Measurements from ENCODE around the gene HTR3B.
"Not testable (repeated sequence)": the region's sequence is repeated elsewhere in the genome, so short reads cannot be mapped to it uniquely, and the experiment has no call there.

HTR3B gene

GRCh38 chr11:113895367-113896155, 9.0 kb upstream of the HTR3B start:
- H3K27me3 ChIP-seq (ENCODE audit: control insufficient read depth, insufficient read depth, low read length), result no peaks in the 10 kb centered on the region
- no peak overlapping the region for H3K27ac ChIP-seq (ENCODE audit: low read depth, low read length)
- H3K9ac ChIP-seq (ENCODE audit: low read length), result no peak overlapping the region
- H3K4me3 ChIP-seq (ENCODE audit: low read length), result no peak overlapping the region
- H3K4me1 ChIP-seq (ENCODE audit: control insufficient read depth, insufficient read depth, low read length), result no peaks in the 10 kb centered on the region
- no peaks in the 10 kb centered on the region for H3K36me3 ChIP-seq (ENCODE audit: control insufficient read depth, insufficient read depth, low read length)

DNA sequence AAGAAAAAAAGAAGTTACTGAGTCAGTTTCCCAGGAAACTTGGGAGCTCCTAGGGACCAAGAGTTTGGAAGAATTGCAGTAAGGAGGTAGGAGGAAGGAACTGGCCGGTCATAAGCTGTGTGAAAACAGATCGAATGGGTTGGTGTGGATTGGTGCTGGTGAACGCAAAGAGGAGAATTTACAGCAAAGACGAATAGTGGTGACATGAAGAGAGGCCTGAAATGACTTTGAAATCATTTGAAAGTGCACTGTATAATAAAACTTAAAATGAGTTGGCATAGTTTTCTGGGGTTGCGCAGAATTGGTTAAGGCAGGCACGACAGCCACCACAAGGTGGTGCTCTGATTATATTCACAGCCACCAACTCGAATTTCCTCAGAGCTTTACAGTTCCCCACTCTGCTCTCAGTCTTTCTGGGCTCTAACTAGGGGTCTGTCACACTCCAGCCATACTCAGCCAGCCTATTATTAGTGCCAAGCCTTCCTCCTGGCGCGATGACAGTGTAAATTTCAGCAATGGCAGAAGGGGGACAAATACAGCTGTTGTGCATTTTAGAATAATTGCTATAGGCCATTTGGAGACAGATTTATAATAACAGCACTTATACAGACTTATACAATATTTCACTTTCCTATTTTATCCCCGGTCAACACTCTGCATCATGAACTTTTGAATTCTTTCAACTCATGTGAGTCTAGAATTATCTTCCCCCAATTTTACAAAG, 8.3 kb upstream of the HTR3B start:
- Histone ChIP-seq H3K4me3 (ENCODE audit: low read length) (no peak overlapping the region), H3K4me1 (ENCODE audit: control insufficient read depth, insufficient read depth, low read length) (no peaks in the 10 kb centered on the region), H3K27ac (ENCODE audit: low read depth, low read length) (no peak overlapping the region), H3K27me3 (ENCODE audit: control insufficient read depth, insufficient read depth, low read length) (no peaks in the 10 kb centered on the region), H3K36me3 (ENCODE audit: control insufficient read depth, insufficient read depth, low read length) (no peaks in the 10 kb centered on the region), H3K9ac (ENCODE audit: low read length) (no peak overlapping the region)

GRCh38 chr11:113901141-113901540, 3.5 kb upstream of the HTR3B start:
- no peak overlapping the region for H3K4me3 ChIP-seq (ENCODE audit: low read length)
- peaks cover under 1% of the 10 kb centered on the region for H3K4me1 ChIP-seq (ENCODE audit: control insufficient read depth, insufficient read depth, low read length)
- no peaks in the 10 kb centered on the region for H3K27me3 ChIP-seq (ENCODE audit: control insufficient read depth, insufficient read depth, low read length)
- no peak overlapping the region for H3K27ac ChIP-seq (ENCODE audit: low read depth, low read length)
- H3K36me3 ChIP-seq (ENCODE audit: control insufficient read depth, insufficient read depth, low read length), result no peaks in the 10 kb centered on the region
- H3K9ac ChIP-seq (ENCODE audit: low read length), result no peak overlapping the region

DNA sequence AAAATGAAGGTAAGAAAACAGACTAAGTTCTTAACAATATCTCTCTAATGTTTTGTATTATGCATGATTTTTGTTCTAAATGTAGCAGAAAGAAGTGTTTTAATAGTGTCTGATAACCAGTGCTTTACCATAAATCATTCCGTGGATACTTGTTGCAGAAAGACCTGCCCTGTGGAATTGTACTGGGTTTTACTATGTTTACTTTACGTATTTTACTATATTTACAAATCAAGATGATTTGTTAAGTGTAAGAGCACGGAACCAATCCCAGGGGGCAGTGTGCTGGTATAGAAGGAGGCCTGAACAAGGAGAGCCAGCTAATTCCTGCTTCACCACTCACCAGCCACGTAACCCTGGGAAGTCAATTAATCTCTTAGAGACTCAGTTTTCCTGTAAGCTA, 1.4 kb downstream of the HTR3B start:
- Histone ChIP-seq H3K27ac (ENCODE audit: low read depth, low read length) (no peak overlapping the region), H3K4me3 (ENCODE audit: low read length) (no peak overlapping the region), H3K9ac (ENCODE audit: low read length) (no peak overlapping the region), H3K4me1 (ENCODE audit: control insufficient read depth, insufficient read depth, low read length) (peaks cover 5% of the 10 kb centered on the region), H3K36me3 (ENCODE audit: control insufficient read depth, insufficient read depth, low read length) (no peaks in the 10 kb centered on the region), H3K27me3 (ENCODE audit: control insufficient read depth, insufficient read depth, low read length) (no peaks in the 10 kb centered on the region)

DNA sequence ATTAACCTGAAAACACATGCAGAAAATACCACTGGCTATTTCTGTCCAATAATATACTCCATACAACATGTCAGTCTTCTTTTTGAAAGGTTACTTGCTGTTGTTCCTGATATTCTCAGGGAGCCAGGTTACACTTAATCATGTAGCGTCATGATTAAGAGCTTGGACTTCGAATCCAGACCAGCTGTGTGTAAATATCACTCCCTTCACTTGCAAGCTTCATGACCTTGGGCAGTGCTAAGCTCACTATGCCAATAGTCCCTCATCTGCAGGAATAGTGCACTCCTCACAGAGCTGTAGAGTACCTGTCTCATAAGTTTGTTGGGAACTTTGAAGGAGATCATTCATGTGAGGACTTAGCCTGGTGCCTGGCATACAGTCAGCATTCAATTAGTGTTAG, 1.9 kb downstream of the HTR3B start:
- Histone ChIP-seq H3K9ac (ENCODE audit: low read length) (no peak overlapping the region), H3K36me3 (ENCODE audit: control insufficient read depth, insufficient read depth, low read length) (no peaks in the 10 kb centered on the region), H3K27ac (ENCODE audit: low read depth, low read length) (no peak overlapping the region), H3K4me1 (ENCODE audit: control insufficient read depth, insufficient read depth, low read length) (peaks cover 5% of the 10 kb centered on the region), H3K27me3 (ENCODE audit: control insufficient read depth, insufficient read depth, low read length) (no peaks in the 10 kb centered on the region), H3K4me3 (ENCODE audit: low read length) (no peak overlapping the region)

DNA sequence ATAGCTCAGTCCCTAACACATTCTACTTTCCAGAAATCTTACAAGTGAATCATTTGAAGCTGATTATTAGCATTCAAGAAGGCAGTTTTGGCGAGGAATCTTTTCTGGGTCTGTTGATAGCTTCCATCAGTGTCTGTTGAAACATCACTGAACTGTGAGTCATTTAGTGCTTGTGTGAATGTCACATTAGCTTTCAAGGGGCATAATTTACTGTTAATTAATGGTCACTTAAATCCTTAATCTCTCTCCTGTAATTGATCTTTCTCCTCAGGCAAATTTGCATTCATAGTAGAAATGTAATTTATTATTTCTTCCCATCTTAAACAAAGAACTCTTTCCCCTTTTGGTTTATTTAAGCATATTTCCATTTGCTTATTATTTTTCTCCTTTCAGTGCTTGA, 2.6 kb downstream of the HTR3B start:
- no peak overlapping the region for H3K9ac ChIP-seq (ENCODE audit: low read length)
- no peaks in the 10 kb centered on the region for H3K36me3 ChIP-seq (ENCODE audit: control insufficient read depth, insufficient read depth, low read length)
- no peaks in the 10 kb centered on the region for H3K27me3 ChIP-seq (ENCODE audit: control insufficient read depth, insufficient read depth, low read length)
- no peak overlapping the region for H3K4me3 ChIP-seq (ENCODE audit: low read length)
- H3K4me1 ChIP-seq (ENCODE audit: control insufficient read depth, insufficient read depth, low read length), result peaks cover 5% of the 10 kb centered on the region
- H3K27ac ChIP-seq (ENCODE audit: low read depth, low read length), result no peak overlapping the region

GRCh38 chr11:113907681-113908080, 3.1 kb downstream of the HTR3B start:
- Histone ChIP-seq H3K9ac (ENCODE audit: low read length) (no peak overlapping the region), H3K27ac (ENCODE audit: low read depth, low read length) (no peak overlapping the region), H3K27me3 (ENCODE audit: control insufficient read depth, insufficient read depth, low read length) (no peaks in the 10 kb centered on the region), H3K4me1 (ENCODE audit: control insufficient read depth, insufficient read depth, low read length) (peaks cover 5% of the 10 kb centered on the region), H3K4me3 (ENCODE audit: low read length) (no peak overlapping the region), H3K36me3 (ENCODE audit: control insufficient read depth, insufficient read depth, low read length) (no peaks in the 10 kb centered on the region)

DNA sequence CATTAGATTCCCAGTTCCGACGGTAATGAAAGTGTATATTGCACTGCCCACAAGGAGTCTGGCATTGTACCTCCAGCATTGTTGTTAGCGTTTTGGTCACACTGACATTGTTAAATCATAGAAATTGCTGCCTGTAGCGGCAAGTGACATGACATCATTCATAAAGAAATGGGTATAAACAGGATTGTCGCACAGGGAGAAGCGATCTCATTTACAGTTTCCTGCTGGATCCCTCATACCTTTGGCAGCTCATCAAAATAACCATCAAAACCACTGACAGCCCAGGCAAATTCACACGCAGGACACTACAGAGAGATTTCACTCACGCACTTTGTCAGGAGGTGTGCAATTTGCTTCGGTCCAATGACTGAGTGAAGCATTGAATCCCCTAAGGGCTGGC, 3.5 kb downstream of the HTR3B start:
- Histone ChIP-seq H3K27ac (ENCODE audit: low read depth, low read length) (no peak overlapping the region), H3K27me3 (ENCODE audit: control insufficient read depth, insufficient read depth, low read length) (no peaks in the 10 kb centered on the region), H3K4me1 (ENCODE audit: control insufficient read depth, insufficient read depth, low read length) (peaks cover 5% of the 10 kb centered on the region), H3K9ac (ENCODE audit: low read length) (no peak overlapping the region), H3K36me3 (ENCODE audit: control insufficient read depth, insufficient read depth, low read length) (no peaks in the 10 kb centered on the region), H3K4me3 (ENCODE audit: low read length) (no peak overlapping the region)

- not testable (repeated sequence) for H3K27me3 ChIP-seq (ENCODE audit: control insufficient read depth, insufficient read depth, low read length); H3K9ac ChIP-seq (ENCODE audit: low read length); H3K27ac ChIP-seq (ENCODE audit: low read depth, low read length); H3K36me3 ChIP-seq (ENCODE audit: control insufficient read depth, insufficient read depth, low read length); H3K4me3 ChIP-seq (ENCODE audit: low read length); H3K4me1 ChIP-seq (ENCODE audit: control insufficient read depth, insufficient read depth, low read length)
Measured at GRCh38 chr11:113911491-113911890, 6.9 kb downstream of the HTR3B start.

DNA sequence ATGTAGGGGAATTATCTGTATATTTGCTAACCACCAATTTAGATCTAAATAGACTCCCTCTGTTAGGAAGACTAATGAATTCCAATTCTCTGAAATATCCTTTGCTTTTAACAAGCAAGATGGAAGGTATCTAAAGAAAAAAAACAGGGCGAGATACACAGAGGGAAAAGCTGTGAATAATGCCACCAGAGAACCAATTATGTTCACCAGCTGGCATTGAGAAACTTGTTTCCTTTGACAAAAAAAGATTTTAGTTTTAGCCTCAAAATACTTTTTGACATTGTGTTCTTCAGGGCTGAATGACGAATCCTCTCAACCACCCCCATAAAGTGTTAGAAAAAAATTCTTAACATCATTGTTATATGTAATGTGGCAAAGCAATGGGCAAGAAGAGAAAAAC, 19.0 kb downstream of the HTR3B start:
- H3K27ac ChIP-seq (ENCODE audit: low read depth, low read length), result no peak overlapping the region
- H3K9ac ChIP-seq (ENCODE audit: low read length), result no peak overlapping the region
- H3K27me3 ChIP-seq (ENCODE audit: control insufficient read depth, insufficient read depth, low read length), result no peaks in the 10 kb centered on the region
- H3K36me3 ChIP-seq (ENCODE audit: control insufficient read depth, insufficient read depth, low read length), result no peaks in the 10 kb centered on the region
- no peak overlapping the region for H3K4me3 ChIP-seq (ENCODE audit: low read length)
- no peaks in the 10 kb centered on the region for H3K4me1 ChIP-seq (ENCODE audit: control insufficient read depth, insufficient read depth, low read length)

- H3K36me3 ChIP-seq (ENCODE audit: control insufficient read depth, insufficient read depth, low read length), result no peaks in the 10 kb centered on the region
- H3K4me3 ChIP-seq (ENCODE audit: low read length), result no peak overlapping the region
- H3K9ac ChIP-seq (ENCODE audit: low read length), result no peak overlapping the region
- H3K27ac ChIP-seq (ENCODE audit: low read depth, low read length), result no peak overlapping the region
- no peaks in the 10 kb centered on the region for H3K27me3 ChIP-seq (ENCODE audit: control insufficient read depth, insufficient read depth, low read length)
- no peaks in the 10 kb centered on the region for H3K4me1 ChIP-seq (ENCODE audit: control insufficient read depth, insufficient read depth, low read length)
Measured at GRCh38 chr11:113926273-113927197, 21.9 kb downstream of the HTR3B start.

GRCh38 chr11:113928311-113928710, 23.7 kb downstream of the HTR3B start:
- Histone ChIP-seq H3K27ac (ENCODE audit: low read depth, low read length) (no peak overlapping the region), H3K36me3 (ENCODE audit: control insufficient read depth, insufficient read depth, low read length) (no peaks in the 10 kb centered on the region), H3K4me3 (ENCODE audit: low read length) (no peak overlapping the region), H3K4me1 (ENCODE audit: control insufficient read depth, insufficient read depth, low read length) (no peaks in the 10 kb centered on the region), H3K9ac (ENCODE audit: low read length) (no peak overlapping the region), H3K27me3 (ENCODE audit: control insufficient read depth, insufficient read depth, low read length) (no peaks in the 10 kb centered on the region)
